ENCODE measurements around the gene UBR3.

DNA sequence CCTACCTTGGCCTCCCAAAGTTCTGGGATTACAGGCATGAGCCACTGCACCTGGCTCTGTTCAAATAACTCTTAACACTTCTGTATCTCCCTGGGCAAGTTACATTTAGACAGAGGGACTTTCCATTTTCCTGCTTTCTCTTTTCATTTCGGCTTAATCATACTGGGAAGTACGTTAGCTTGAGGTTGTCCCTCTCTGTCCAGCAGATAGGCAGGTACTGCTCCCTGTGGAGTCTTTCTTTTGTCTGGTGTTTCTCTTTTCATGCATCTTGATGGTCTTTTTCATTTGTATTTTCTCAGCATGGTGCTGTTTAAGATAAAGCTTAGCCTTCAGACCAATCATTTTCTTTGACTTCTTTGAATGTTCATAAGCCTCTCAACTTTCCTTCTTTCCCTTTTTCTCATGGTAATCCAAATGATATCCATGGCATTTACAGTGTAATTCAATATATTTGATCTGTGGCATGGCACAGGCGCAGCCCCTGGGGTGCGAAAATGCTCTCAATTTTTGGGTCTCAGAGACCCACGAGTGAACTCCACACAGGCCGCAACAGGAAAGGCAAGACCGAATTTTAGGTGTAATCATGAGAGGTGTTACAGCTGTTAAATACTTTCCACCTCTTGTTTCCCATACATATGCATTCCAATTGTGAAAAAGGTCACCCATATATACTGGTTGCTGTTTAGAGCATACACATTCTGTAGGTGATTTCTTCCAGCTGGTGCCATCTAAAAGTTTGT is 250.7 kb downstream of the UBR3 start:
- TF ChIP-seq ZNF274 (IDR thresholded peaks at IDR 0.05; ENCODE audit: low read depth, low read length) (no peak), SUZ12 (IDR thresholded peaks at IDR 0.05; ENCODE audit: extremely low read depth, insufficient read depth, insufficient read length) (no peak)

Data from NT2/D1 (cell line).